GM19328 (cell line): ENCODE results near the gene MCRIP2.

Experiments
- ATAC-seq: cut with Tn5 transposase; IDR thresholded peaks from one replicate; pipeline ENCODE4 v1.9.1; 2021; ENCODE audit warnings: mild to moderate bottlenecking, moderate library complexity; ENCODE audit not compliant: unreplicated experiment

The MCRIP2 gene

DNA sequence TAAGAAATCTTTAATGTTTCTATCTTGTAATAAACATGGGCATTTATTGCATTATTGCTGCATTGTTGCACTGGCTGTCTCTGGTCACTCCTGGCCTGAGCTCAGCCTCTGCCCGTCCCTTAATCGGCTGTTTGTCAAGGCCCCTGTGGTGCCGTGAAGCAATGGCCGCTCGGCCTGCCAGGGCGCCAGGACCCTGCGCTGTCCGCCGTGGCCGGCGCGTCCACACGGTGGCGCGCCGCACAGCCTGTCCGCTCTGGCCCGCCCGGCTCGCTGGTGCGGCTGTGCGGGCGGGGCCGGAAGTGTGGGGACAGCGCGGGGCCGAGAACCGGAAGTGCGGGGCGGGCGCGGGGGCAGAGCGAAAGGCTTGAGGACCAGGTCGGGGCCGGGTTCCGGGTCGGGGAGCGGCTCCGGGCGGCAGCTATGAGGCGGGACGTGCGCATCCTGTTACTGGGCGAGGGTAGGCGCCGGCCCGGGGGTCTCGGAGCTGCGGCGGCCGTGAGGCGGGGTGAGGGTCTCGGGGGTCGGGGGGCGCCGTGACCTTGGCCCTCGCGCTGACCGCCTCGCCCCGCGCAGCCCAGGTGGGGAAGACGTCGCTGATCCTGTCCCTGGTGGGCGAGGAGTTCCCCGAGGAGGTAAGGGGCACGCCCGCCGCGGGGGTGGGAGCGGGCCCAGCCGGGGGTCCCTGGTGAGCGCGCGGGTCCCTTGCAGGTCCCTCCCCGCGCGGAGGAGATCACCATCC lies 26.3 kb downstream of the MCRIP2 start, which contains the start of gene RHOT2:
Gene RHOT2, plus strand, starts transcription at position 353 of the 739 bp plus-strand sequence. Its CDS starts 68 bp downstream, at position 421.
- ATAC-seq, result peak; percentile 88

DNA sequence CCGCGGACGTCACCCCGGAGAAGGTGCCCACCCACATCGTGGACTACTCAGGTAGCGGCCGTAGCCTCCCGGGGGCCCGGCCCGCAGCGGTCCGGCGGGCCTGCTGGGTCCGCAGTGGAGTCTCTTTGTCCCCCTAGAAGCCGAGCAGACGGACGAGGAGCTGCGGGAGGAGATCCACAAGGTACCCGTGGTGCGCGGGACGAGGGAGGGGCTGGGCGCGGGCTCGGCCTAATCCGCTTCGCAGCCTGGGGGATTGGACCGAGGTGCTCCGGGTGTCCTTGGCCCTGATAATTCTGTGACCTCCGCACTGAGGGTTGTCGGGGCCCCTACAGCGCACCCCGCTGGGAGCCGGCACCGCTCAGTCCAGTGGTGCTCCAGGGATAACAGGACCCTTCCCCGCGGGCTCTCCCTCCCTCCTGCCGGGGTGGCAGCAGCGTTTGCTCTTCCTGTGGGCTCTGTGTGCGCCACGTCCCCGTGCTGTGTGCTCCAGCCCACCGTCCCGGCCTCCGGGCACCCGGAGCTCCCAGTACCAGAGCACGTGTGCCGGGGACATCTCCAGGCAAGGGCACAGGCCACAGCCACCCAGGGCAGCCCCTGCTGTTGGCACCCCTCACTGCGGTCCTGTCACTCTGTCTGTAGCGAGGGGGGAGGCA lies 27.0 kb downstream of the MCRIP2 start:
- ATAC-seq, result no peak

DNA sequence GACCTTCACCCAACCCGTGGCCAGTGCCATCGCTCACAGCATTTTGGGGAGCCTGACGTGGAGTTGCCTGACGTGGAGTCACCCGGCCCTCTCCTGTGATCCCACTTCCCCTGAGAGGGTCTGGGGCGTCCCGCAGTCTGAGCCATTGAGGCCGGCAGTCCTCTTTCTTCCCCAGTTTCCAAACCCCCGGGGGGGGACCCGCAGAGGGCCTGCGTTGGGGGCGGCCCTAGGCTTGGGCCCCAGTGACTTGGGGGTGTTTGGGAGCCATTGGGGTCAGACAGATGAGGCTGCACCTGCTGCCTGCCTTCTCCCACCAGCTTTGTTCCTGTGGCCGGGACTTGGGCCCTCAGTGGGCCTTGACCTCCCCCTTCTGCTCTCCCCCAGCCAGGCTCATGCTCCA lies 28.0 kb downstream of the MCRIP2 start:
- no peak for ATAC-seq

DNA sequence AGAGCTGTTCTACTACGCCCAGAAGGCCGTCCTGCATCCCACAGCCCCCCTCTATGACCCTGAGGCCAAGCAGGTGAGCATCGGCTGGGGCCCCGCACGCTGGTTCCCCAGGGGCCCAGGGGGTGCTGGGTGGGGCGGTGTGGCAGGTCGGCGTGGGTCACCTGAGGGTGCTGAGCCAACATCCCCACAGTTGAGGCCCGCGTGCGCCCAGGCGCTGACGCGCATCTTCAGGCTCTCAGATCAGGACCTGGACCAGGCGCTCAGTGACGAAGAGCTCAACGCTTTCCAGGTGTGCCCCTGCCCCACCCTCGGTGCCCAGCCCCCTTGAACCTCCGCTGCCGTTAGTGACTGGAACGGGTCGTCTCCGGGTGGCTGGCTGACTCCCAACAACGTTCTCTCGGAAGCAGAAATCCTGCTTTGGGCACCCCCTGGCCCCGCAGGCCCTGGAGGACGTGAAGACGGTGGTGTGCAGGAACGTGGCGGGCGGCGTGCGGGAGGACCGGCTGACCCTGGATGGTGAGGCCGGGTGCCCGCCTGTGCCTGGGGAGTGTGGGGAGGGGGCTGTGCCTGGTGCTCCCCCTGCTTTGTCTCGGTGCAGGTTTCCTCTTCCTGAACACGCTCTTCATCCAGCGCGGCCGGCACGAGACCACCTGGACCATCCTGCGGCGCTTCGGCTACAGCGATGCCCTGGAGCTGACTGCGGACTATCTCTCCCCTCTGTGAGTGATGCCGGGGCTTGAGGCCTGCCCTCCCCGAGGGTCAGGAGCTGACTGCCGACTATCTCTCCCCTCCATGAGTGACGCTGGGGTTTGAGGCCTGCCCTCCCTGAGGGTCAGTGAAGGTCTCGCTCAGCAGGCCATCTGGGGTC lies 29.1 kb downstream of the MCRIP2 start:
- ATAC-seq, result no peak

DNA sequence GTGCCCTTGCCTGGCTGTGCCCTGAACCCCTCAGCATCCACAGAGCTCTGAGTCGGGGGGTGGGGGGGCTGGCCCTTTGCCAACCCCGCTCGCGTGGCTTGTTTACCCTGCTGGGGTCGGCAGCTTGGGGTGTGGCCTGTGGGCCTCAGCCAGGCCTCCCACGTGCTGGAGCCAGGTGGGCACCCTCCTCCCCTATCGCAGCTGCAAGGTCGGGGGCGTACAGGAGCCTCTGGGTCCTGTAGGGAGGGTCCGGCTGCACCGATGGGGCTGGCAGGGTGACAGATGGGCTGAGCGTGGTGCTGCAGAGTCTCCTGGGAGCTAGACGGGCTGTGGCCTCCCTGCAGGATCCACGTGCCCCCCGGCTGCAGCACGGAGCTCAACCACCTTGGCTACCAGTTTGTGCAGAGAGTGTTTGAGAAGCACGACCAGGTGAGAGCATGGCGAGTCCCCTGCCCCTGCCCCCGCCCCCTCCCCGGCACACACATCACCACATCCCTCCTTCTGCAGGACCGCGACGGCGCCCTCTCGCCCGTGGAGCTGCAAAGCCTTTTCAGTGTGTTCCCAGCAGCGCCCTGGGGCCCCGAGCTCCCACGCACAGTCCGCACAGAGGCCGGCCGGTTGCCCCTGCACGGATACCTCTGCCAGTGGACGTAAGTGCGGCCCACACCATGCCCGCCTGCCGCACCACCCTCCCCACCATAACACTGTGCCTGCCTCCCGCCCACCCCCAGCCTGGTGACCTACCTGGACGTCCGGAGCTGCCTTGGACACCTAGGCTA lies 29.9 kb downstream of the MCRIP2 start:
- no peak for ATAC-seq

DNA sequence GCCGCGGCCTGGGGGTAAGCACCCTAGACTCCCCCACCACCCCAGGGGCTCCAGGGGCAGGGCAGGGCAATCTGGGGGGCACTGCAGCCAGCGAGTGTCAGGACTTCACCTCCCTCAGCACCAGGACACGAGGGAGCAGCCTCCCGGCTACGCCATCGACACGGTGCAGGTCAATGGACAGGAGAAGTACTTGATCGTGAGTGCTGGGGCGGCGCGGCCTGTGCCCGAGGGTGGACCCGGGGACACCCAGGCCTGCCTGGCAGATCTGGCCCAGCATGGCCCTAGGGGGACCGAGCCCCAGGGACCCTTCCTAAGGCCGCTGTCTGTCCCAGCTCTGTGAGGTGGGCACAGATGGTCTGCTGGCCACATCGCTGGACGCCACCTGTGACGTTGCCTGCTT lies 30.7 kb downstream of the MCRIP2 start:
- no peak for ATAC-seq

DNA sequence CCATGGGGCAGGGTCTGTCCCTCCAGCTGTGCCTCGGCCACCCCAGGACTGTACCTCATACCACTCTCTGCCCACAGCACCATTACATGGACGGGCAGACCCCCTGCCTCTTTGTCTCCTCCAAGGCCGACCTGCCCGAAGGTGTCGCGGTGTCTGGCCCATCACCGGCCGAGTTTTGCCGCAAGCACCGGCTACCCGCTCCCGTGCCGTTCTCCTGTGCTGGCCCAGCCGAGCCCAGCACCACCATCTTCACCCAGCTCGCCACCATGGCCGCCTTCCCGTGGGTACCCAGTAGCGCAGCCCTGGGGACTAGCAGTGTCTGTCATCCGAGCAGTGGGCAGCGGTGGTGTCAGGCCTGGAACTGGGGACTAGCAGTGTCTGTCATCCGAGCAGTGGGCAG lies 31.2 kb downstream of the MCRIP2 start:
- ATAC-seq, result no peak

DNA sequence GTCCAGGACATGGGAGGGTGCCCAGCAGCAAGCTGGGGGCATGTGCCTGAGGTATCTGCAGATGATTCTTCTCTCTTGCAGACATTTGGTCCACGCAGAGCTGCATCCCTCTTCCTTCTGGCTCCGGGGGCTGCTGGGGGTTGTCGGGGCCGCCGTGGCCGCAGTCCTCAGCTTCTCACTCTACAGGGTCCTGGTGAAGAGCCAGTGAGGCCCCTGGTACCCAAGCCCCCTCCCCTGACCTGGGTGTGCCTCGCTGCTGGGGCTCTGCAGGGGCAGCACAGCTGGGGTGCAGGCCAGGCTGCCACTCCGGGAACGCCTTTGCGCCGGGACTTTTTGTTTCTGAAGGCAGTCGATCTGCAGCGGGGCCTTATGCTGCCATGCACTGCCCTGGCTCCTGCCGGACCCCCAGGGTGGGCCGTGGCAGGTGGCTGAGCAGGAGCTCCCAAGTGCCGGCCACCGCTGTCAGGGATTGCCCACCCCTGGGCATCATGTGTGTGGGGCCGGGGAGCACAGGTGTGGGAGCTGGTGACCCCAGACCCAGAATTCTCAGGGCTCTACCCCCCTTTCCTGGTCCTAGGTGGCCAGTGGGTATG lies 31.9 kb downstream of the MCRIP2 start:
- no peak for ATAC-seq

DNA sequence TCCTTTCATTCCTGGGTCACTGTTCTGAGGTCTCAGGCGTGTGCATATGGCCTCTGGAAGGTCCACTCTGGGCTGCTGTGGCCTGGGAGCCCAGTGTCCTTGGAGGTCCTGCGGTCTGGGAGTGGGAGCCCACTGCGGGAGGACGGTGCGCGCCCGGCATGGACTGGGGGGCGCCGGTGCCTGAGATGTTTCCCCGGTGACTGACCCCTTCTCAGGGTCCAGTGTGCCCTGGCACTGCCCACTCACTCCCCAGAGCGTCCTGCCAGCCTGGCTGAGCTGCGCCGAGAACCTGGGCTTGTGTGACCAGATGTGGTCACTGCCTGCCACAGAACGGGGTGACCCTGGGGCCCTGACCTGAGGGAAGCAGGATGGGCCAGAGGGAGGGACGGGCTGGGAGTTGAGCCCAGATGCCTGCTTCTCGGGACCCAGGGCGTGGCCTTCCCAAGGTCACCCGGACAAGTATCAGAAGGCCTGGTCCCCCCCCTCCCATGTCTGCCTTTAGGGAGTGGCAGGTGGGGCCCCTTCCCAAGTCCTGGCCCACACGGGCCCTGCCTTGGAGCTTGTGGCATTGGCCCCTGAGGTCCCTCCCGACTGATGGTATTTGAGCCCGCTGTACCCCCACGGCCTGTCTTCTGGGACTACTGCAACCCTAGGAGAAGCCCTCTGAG lies 32.7 kb downstream of the MCRIP2 start:
- ATAC-seq, result no peak

DNA sequence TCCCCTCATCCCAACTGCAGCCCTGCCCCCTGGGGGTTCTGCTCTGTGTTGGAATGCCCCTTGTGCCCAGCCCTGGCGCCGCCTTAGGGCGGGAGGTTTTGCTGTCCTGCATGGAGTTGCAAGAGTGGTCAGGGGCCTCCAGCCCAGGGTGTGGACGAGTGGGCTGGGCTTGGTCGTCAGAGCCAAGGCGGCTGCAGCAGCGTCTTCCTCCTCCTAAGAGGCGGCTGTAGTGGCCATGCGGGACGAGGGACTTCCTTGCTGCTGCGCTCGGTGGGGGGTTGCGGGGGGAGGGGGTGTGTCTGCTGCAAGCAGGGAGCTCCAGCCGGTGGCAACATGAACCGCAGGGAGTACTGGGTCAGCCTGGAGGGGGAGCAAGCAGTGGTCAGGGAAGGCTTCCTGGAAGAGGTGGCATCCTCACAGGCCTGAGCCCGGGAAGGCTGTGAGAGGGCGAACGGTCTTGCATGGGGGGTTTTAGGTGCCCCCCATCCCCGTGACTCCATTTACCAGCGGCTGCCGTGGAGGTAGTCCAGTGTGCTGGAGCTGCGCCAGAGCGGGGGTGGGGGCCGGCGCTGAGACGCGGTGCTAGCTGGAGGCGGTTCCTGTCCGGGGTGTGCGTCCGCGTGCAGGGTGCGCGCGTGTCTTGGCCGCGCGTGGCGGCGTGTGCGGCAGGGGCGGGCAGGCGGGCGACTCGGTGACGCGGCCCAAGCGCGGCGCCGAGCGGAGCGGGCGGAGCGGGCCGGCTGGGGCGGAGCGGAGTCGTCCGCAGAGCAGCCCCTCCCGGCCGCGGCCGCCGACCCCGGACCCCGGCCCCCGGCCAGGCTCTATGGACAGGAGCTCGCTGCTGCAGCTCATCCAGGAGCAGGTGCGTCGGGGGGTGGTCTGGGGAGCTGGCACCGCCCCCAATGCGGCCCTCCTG lies 33.6 kb downstream of the MCRIP2 start, which contains the start of gene RHBDL1:
Gene RHBDL1, plus strand, starts transcription at position 704 of the 916 bp plus-strand sequence. Its CDS starts 120 bp downstream, at position 824.
- ATAC-seq, result no peak

DNA sequence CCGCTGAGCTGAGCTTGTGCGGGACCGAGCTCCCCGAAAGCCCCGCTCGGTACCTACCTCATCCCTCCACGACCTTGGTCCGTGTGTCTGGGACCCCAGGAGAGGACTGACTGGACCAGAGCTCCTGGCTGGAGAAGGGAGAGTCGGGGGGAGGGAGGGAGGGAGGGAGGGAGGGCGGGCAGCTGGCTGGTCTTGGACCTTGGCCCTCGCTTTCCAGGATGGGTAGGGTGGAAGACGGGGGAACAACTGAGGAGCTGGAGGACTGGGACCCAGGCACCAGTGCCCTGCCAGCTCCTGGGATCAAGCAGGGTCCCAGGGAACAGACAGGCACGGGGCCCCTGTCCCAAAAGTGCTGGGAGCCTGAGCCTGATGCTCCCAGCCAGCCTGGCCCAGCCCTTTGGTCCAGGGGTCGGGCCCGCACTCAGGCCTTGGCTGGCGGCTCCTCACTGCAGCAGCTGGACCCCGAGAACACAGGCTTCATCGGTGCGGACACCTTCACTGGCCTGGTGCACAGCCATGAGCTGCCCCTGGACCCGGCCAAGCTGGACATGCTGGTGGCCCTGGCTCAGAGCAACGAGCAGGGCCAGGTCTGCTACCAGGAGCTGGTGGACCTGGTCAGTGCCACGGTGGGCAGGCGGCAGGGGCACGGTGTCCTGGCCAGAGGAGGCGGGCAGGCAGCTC lies 34.4 kb downstream of the MCRIP2 start:
- ATAC-seq, result no peak

DNA sequence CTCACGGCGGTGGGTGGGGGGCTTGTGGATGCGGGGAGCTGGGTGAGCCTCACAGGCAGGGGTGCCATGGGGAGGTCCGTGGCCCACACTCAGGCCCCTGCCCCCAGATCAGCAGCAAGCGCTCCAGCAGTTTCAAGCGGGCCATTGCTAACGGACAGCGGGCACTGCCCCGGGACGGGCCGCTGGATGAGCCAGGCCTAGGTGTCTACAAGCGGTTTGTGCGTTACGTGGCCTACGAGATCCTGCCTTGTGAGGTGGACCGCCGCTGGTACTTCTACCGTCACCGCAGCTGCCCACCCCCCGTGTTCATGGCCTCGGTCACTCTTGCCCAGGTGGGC lies 34.9 kb downstream of the MCRIP2 start:
- ATAC-seq, result no peak

DNA sequence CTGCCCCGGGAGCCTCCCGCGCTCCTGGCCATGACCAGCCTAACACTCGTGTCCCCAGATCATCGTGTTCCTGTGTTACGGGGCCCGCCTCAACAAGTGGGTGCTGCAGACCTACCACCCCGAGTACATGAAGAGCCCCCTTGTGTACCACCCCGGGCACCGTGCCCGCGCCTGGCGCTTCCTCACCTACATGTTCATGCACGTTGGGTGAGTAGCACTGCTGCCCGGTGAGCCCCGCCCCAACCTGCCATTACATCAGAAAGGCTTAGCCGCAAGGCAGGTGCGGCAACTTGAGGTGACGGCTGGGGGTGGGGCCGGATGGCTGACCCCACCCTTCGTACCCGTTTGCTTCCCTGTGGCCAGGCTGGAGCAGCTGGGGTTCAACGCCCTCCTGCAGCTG lies 35.3 kb downstream of the MCRIP2 start:
- no peak for ATAC-seq

DNA sequence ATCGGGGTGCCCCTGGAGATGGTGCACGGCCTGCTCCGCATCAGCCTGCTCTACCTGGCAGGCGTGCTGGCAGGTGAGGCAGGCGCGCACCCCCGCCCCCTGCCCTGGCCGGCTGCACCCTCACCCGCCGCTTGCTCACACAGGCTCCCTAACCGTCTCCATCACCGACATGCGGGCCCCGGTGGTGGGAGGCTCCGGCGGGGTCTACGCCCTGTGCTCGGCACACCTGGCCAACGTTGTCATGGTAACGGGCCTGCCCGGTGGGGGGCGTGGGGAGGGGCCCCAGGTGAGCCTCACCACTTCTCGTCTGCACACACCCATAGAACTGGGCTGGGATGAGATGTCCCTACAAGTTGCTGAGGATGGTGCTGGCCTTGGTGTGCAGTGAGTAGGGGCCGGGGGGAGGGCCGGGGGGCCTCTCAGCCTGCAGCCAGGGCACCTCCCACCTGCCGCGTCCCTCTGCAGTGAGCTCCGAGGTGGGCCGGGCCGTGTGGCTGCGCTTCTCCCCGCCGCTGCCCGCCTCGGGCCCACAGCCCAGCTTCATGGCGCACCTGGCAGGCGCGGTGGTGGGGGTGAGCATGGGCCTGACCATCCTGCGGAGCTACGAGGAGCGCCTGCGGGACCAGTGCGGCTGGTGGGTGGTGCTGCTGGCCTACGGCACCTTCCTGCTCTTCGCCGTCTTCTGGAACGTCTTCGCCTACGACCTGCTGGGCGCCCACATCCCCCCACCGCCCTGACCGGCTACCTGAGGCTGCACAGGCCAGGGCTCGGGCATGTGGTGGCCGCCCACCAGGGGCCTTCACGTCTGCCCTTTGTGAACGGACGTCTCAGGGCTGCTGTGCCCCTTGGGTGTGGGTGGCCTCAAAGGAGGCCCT lies 35.9 kb downstream of the MCRIP2 start:
- ATAC-seq, result no peak

DNA sequence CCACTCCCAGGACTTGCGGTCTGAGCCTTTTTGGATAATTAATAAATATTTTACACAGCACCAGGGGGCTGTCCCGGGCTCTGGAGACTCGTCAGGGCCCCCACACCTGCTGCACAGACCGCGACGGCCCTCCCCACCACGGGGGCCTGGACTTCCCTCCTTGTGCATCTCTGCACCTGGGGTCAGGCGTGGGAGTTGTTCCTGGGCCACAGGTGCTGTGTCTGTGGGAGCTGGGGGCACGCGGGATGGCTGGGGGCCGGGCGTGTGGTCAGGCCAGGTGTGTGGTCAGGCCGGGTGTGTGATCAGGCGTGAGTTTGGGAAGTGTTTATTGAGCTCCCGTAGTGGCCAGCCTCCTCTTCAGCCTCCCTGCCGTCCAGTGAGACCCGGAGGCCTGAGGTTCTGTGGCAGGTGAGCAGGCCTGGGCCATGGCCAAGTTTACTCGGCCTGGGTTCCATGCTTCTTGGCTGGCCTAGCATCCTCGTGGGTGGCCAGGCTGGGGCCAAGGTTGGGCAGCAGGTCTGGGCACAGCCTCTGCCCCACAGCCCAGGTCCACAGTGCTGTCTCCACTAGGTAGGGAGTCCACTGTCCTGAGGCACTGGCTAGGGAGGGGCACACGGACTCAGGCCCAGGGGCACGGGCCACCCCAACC lies 36.7 kb downstream of the MCRIP2 start:
- ATAC-seq, result no peak

DNA sequence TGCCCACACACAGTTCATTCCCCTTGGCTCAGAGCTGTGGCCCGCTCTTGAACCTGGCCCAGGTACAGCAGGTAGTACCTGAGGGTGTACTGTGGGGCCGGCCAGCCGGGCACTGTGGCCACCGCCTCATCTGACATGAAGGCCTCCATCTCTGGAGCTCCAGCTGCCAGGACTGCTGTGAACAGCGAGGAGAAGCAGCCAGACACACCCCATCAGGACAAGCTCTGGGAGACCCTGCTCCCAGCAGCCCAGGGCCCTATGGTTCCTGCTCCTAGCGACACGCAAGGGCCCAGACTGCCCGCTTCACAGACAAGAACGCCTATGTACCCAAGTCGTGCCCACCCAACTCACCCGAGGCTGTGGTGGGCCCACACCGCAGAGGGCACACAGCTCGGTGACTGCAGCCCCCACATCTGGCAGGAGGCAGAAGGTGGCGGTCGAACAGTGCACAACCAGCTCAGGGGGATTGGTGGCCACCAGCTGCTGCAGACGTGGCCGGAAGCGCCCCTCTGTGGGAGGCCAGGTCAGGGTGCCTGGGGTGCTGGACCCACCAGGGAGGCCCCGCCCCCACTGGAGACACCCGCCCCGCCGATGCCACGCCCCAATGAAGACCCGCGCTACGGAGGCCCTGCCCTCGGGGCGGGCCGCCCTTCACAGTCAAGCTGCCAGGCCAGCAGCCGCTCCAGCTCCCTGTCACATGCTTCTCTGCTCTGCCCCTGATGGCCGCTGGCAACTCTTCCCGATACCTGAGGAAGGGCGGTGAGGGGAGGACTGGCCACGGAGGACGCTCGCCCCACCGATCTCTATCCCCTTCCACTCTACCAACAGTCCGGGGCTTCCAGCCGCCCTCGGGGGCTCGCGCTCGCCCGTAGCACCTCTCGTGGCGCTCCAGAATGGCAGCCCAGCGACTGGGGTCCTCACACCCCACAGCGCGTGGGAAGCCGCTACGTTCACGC lies 37.5 kb downstream of the MCRIP2 start:
- no peak for ATAC-seq
